ENCODE data around the gene FZD7. TPM values are rescaled to one million over a fixed set of nuclear protein-coding genes. Genes with fewer than 3 reads are reported as not detected.

FZD7 gene
- total RNA-seq, 1 donor from 2014 or later, result 79.4 TPM

DNA sequence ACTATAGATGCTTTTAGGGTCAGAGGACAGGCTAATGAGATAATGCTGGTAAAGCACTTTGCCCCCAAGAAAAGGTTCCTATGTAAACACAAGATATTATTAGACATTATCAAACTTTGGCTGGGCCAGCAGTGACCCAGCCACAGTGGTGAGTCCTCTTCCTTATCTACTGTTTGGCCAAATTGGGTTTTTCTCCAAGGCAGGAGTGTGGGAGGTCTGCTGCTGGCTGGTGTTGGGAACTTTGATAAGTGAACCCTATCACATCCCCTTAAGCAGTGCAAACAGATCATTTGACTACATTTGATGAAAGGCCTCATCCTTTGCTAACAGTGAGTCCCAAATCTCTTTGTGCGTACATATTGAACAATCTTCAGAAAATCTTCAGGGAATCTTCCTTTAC lies 16.2 kb downstream of the FZD7 start:
- Histone ChIP-seq H3K36me3 (no peaks in the 10 kb centered on the region), H3K9ac (no peak overlapping the region), H3K79me2 (ENCODE audit: low read depth) (no peaks in the 10 kb centered on the region), H3K4me2 (peak overlapping the region; percentile 26), H3K4me3 (no peak overlapping the region), H3K27ac (no peak overlapping the region), H3K9me3 (ENCODE audit: low read depth) (no peaks in the 10 kb centered on the region), H3F3A (ENCODE audit: low read depth) (peaks cover 42% of the 10 kb centered on the region), H4K20me1 (ENCODE audit: low read depth) (no peaks in the 10 kb centered on the region), H3K4me1 (peaks cover 49% of the 10 kb centered on the region), H2AFZ (replicated peaks) (no peak overlapping the region), H3K27me3 (no peaks in the 10 kb centered on the region)
- H3K9me3 Mint-ChIP-seq, result no peaks in the 10 kb centered on the region
- no peak overlapping the region for H3K27ac Mint-ChIP-seq
- H3K36me3 Mint-ChIP-seq, result no peaks in the 10 kb centered on the region
- DNase-seq (ENCODE audit: low spot score), result no peak
- H3K4me1 Mint-ChIP-seq, result peaks cover 54% of the 10 kb centered on the region
- H3K27me3 Mint-ChIP-seq (ENCODE audit: insufficient read depth, low read depth), result peaks cover 2% of the 10 kb centered on the region
- H3K4me3 Mint-ChIP-seq, result no peak overlapping the region
- TF ChIP-seq EZH2 (IDR thresholded peaks at IDR 0.05) (no peak), EZH2phosphoT487 (IDR thresholded peaks at IDR 0.05) (no peak)
- TF ChIP-seq, protein P1, sequence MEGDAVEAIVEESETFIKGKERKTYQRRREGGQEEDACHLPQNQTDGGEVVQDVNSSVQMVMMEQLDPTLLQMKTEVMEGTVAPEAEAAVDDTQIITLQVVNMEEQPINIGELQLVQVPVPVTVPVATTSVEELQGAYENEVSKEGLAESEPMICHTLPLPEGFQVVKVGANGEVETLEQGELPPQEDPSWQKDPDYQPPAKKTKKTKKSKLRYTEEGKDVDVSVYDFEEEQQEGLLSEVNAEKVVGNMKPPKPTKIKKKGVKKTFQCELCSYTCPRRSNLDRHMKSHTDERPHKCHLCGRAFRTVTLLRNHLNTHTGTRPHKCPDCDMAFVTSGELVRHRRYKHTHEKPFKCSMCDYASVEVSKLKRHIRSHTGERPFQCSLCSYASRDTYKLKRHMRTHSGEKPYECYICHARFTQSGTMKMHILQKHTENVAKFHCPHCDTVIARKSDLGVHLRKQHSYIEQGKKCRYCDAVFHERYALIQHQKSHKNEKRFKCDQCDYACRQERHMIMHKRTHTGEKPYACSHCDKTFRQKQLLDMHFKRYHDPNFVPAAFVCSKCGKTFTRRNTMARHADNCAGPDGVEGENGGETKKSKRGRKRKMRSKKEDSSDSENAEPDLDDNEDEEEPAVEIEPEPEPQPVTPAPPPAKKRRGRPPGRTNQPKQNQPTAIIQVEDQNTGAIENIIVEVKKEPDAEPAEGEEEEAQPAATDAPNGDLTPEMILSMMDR (IDR thresholded peaks at IDR 0.05), result no peak

DNA sequence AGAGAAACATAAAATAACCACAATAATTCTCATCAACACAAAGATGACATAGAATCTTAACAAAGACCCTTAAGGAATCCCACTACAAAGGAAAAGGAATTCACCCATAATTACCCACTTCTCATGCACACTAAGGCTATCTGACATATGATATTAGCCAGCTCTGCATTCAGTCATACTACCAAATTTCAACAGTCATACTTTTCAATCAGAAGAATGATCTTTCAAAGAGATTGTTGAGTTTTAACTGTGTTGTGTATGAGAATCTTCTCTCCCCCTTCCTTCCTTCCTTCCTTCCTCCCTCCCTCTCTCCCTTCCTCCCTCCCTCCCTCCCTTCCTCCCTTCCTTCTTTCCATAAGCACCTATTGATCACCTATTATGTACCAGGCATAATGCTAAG lies 17.0 kb downstream of the FZD7 start:
- H3K27ac Mint-ChIP-seq, result no peak overlapping the region
- no peak for DNase-seq (ENCODE audit: low spot score)
- TF ChIP-seq EZH2 (IDR thresholded peaks at IDR 0.05), result no peak
- TF ChIP-seq, protein P1 (IDR thresholded peaks at IDR 0.05), result no peak
- TF ChIP-seq EZH2phosphoT487 (IDR thresholded peaks at IDR 0.05), result no peak
- H3K27me3 Mint-ChIP-seq (ENCODE audit: insufficient read depth, low read depth), result peaks cover 2% of the 10 kb centered on the region
- no peak overlapping the region for H3K4me2 ChIP-seq
- no peaks in the 10 kb centered on the region for H4K20me1 ChIP-seq (ENCODE audit: low read depth)
- H3K27ac ChIP-seq, result peak overlapping the region; percentile 26
- H2AFZ ChIP-seq (replicated peaks), result no peak overlapping the region
- H3K4me1 Mint-ChIP-seq, result peaks cover 49% of the 10 kb centered on the region
- H3K9me3 ChIP-seq (ENCODE audit: low read depth), result no peaks in the 10 kb centered on the region
- no peak overlapping the region for H3K4me3 Mint-ChIP-seq
- no peaks in the 10 kb centered on the region for H3K79me2 ChIP-seq (ENCODE audit: low read depth)
- no peak overlapping the region for H3K4me3 ChIP-seq
- no peaks in the 10 kb centered on the region for H3K9me3 Mint-ChIP-seq
- peaks cover 41% of the 10 kb centered on the region for H3K4me1 ChIP-seq
- no peaks in the 10 kb centered on the region for H3K36me3 ChIP-seq
- no peak overlapping the region for H3K9ac ChIP-seq
- H3K36me3 Mint-ChIP-seq, result no peaks in the 10 kb centered on the region
- H3K27me3 ChIP-seq, result no peaks in the 10 kb centered on the region
- H3F3A ChIP-seq (ENCODE audit: low read depth), result peaks cover 36% of the 10 kb centered on the region

DNA sequence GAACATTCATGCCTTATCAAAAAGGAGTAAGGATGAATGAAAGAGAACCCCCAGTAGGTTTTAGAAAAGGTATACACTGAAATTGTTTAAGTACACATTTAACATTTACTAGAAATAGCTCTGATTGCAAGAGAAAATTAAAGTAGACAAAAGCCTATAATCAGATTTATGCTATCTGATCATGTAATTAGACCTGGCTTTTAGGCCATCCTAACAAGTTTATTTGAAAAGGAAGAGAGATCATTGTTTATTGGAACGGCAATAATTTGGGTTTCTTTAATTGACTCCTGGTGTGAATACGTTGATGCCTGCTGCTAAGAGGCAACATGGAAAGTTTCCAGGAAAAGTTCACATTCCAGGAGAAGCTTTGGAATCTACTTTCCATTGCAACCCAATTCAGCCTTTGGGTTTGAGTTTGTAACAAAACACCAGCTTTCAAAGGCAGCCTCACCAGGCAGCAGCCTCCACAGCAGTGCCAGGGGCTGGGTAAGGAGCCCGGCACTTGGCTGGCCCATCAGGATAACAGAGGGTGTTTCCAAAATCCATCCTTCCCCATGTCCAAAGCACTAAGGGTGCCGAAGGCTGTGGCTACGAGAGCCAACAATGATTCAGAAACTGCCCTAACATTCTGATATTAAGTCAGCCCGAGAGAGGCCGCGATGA lies 18.0 kb downstream of the FZD7 start:
- no peaks in the 10 kb centered on the region for H4K20me1 ChIP-seq (ENCODE audit: low read depth)
- H3K4me2 ChIP-seq, result peak overlapping the region; percentile 61
- H3K9me3 Mint-ChIP-seq, result no peaks in the 10 kb centered on the region
- H3F3A ChIP-seq (ENCODE audit: low read depth), result peaks cover 29% of the 10 kb centered on the region
- peaks cover 40% of the 10 kb centered on the region for H3K4me1 Mint-ChIP-seq
- no peaks in the 10 kb centered on the region for H3K79me2 ChIP-seq (ENCODE audit: low read depth)
- H3K27ac ChIP-seq, result peak overlapping the region; percentile 26
- H3K4me3 Mint-ChIP-seq, result no peak overlapping the region
- no peaks in the 10 kb centered on the region for H3K36me3 ChIP-seq
- H3K36me3 Mint-ChIP-seq, result no peaks in the 10 kb centered on the region
- H3K4me3 ChIP-seq, result peak overlapping the region; percentile 12
- peaks cover 2% of the 10 kb centered on the region for H3K27me3 Mint-ChIP-seq (ENCODE audit: insufficient read depth, low read depth)
- peaks cover 35% of the 10 kb centered on the region for H3K4me1 ChIP-seq
- no peak overlapping the region for H3K27ac Mint-ChIP-seq
- TF ChIP-seq EZH2 (IDR thresholded peaks at IDR 0.05) (no peak), EZH2phosphoT487 (IDR thresholded peaks at IDR 0.05) (no peak)
- TF ChIP-seq, protein P1 (IDR thresholded peaks at IDR 0.05), result no peak
- H2AFZ ChIP-seq (replicated peaks), result no peak overlapping the region
- peak; percentile 68 for DNase-seq (ENCODE audit: low spot score)
- no peak overlapping the region for H3K9ac ChIP-seq
- no peaks in the 10 kb centered on the region for H3K27me3 ChIP-seq
- no peaks in the 10 kb centered on the region for H3K9me3 ChIP-seq (ENCODE audit: low read depth)

Measured in neural progenitor cell (in vitro differentiated cells).